CD4-positive, alpha-beta T cell treated with Interleukin-4 for 1 hour (primary cell): ENCODE results near the gene PNPLA7.
"Not testable (repeated sequence)": the region's sequence is repeated elsewhere in the genome, so short reads cannot be mapped to it uniquely, and the experiment has no call there.

Experiments
- DNase-seq, 2 donors: peaks; one replicate each; pipeline ENCODE4 v3.0.0-alpha.2; 2020 to 2022

Gene PNPLA7

GRCh38 chr9:137477778-137478612, 72.2 kb downstream of the PNPLA7 start:
- no peak for DNase-seq

- DNase-seq: no peak
Observed at GRCh38 chr9:137476856-137477255, 73.3 kb downstream of the PNPLA7 start.

- no peak for DNase-seq
Observed at GRCh38 chr9:137475666-137476065, 74.5 kb downstream of the PNPLA7 start.

DNA sequence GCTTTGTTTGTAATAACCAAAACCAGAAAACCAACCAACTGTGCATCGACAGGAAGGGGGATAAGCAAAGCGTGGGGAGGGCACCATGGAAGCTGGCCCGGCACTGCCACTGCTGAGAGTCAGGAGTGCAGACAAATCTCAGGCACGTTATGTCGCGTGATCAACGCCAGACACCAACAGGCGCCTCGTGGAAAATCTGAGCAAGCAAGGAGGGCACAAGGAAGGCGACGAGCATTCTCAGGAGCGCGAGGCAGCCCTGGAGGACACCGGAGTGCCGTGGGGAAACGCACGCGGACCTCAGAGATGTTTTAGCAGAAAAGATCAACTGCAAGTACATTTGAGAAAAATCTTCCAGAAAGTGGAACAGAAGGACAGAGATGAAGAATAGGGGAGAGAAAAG, 75.9 kb downstream of the PNPLA7 start:
- DNase-seq: no peak

DNA sequence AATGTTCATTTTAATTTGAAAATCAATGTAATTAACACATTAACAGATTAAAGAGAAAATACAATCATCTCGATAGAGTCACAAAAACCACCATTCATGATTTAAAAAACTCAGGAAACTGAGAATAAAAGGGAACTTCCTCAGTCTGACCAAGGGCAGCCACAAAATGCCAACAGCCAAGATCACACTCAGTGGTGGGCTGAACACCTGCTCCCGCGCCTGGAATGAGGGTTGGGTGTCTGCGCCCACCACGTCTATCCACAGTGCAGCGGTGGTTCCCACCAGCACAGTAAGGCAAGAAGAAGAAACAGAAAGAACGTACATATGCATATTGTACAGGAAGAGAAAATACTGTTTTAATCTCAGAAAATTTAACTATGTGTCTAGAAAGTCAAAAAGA, 79.4 kb downstream of the PNPLA7 start:
- DNase-seq: no peak

GRCh38 chr9:137467896-137468295, 82.3 kb downstream of the PNPLA7 start:
- DNase-seq: no peak

- DNase-seq: no peak
Observed at GRCh38 chr9:137467161-137467581, 83.0 kb downstream of the PNPLA7 start.

DNA sequence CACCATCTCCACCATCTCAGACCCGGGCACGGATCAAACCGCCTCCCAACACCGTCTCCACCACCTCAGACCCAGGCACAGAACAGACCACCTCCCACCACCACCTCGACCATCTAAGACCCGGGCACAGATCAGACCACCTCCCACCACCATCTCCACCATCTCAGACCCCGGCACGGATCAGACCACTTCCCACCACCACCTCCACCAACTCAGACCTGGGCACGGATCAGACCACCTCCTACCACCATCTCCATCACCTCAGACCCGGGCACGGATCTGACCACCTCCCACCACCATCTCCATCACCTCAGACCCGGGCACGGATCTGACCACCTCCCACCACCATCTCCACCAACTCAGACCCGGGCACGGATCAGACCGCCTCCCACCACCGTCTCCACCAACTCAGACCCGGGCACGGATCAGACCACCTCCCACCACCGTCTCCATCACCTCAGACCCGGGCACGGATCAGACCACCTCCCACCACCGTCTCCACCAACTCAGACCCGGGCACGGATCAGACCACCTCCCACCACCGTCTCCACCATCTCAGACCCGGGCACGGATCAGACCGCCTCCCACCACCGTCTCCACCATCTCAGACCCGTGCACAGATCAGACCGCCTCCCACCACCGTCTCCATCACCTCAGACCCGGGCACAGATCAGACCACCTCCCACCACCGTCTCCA, 83.7 kb downstream of the PNPLA7 start:
- DNase-seq: not testable (repeated sequence)

DNA sequence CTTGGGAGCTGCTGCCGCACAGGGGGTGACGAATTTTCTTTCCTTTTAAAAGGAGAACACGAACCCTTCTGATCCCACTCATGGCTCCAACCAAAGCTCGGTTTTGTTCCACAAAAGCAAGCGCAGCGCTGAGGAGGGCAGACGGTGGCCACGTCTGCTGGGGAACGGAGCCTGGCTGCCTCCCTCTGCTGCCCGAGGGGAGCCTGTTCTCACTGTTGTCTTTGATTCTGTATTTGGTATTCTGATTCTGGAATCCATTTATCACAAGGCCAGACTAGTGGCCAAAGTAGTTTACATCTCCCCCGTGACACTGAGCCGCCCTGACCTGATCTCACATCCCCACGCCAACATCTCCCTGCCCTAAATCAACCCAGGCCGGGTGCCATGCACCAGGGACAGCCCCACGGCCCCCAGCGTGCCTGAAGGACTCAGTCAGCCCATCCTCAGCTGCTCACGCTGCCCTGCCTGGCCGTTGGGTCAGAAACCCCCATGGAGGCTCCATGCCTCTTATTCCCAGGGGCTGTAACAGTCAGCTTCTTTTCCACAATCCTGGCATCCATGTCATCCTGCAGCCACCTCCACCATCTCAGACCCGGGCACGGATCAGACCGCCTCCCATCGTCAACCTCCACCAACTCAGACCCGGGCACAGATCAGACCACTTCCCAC, 84.3 kb downstream of the PNPLA7 start:
- DNase-seq: no peak

- no peak for DNase-seq
Observed at GRCh38 chr9:137465000-137465719, 85.0 kb downstream of the PNPLA7 start.

GRCh38 chr9:137464291-137464999, 85.8 kb downstream of the PNPLA7 start:
- no peak for DNase-seq

DNA sequence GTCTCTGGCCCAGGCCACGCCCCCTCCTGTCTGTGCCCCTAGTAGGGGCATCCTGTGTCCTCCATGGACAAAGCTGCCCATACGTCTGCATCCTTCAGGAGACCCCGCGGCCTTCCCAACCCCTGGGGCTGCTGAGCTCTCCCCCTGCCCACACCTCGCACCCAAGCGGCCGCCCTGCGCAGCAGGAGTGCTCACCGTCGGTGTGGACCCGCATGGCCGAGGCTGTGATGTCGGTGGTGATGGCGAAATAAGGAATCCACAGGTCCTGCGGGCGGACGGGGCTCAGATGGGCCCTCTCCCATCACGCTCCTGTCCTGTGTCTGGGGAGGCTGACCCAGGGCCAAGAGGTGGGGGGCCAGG, 86.3 kb downstream of the PNPLA7 start:
- no peak for DNase-seq

- no peak for DNase-seq
Observed at GRCh38 chr9:137462986-137463930, 86.9 kb downstream of the PNPLA7 start.

DNA sequence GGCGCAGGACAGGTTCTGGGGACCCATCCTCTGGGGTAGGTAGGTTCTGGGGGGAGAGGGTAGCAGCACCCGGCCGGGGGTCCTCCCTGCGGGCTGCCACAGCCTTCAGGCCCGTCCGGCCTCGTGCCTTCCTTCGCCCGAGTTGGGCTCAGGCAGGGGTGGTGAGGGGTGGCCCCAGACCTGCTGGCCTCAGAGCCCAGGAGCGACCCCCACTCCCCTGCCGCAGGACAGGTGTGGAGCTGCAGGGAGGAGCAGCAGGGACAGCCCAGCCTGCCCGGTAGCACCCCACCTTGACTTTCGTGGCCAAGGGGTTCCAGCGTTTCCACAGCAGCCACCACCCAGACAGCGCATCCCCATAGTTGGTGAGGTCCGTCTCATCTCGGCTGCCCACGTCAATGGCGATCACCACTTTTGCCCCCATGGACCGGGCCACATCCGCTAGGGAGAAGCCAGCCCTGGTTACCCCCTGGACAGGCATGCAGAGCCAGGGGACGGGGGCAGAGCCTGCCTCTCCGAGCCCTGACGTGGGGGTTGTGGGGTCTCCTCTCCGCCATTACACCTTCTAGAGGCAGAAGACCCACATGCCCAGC, 87.7 kb downstream of the PNPLA7 start:
- DNase-seq: no peak

- DNase-seq: peak; percentile 90 to 94
Observed at GRCh38 chr9:137461663-137462395, 88.4 kb downstream of the PNPLA7 start.

GRCh38 chr9:137461316-137461662, 88.9 kb downstream of the PNPLA7 start:
- no peak for DNase-seq

GRCh38 chr9:137460363-137461315, 89.6 kb downstream of the PNPLA7 start:
- DNase-seq: no peak

DNA sequence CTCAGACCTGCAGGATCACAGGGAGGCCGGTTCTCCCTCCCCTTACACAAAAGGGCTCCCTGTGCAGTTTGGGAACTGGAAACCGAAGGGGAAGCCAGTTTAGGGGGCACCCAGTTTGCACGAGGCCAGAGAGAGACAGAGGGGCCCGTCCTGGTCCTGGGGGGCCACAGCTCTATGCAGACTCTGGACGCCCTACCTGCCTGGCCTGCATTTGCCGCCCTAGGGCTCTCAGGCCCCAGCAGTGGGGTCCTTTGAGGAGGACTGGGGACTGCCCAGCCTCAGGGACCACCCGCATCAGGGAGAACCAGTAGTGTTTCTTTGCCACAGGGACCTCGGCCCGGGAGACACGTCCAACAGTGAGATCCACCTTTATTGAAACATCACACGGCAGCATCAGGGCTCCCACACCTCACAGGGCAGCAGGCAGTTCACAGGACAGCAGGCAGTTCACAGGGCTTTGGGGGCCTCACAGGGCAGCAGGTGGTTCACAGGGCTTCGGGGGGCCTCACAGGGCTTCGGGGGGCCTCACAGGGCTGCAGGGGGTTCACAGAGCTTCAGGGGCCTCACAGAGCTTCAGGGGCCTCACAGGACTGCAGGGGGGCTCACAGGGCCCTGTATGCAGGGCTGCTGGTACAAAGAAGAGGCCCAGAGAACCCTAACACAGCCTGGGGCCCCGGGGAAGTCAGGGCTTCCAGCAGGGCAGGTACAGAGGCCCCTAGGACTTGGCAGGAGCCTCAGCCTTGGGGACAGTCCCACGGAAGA, 90.4 kb downstream of the PNPLA7 start:
- no peak for DNase-seq
